NCI-H1048 (cell line): Measurements from ENCODE around the gene KCNS1.

Experiments
- DNase-seq: peaks from one replicate; lab custom pipeline; 2025; lab: John Stamatoyannopoulos, UW

The KCNS1 gene

GRCh38 chr20:45105317-45105716 lies 4.4 kb upstream of the KCNS1 start:
- DNase-seq: no peak

DNA sequence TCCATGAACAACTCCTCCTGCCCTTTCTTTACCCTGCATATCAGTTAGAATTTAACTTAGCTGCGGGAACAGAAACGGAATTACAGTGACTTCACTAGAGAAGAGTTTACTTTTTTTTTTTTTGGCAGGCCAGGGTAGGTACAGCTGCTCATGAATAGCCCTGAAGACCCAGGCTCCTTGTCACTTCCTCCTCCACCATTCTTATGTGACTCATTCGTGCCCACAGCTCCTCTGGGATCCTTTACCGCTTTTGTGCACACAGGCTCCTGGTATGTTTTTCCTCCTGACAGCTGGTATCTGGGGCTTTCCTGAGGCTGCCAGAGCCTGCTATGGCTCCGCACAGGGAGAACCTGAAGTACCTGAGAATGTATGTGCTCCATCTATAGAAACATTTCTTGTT lies 3.9 kb upstream of the KCNS1 start:
- DNase-seq: no peak

GRCh38 chr20:45103072-45103471 lies 2.1 kb upstream of the KCNS1 start:
- DNase-seq: no peak

DNA sequence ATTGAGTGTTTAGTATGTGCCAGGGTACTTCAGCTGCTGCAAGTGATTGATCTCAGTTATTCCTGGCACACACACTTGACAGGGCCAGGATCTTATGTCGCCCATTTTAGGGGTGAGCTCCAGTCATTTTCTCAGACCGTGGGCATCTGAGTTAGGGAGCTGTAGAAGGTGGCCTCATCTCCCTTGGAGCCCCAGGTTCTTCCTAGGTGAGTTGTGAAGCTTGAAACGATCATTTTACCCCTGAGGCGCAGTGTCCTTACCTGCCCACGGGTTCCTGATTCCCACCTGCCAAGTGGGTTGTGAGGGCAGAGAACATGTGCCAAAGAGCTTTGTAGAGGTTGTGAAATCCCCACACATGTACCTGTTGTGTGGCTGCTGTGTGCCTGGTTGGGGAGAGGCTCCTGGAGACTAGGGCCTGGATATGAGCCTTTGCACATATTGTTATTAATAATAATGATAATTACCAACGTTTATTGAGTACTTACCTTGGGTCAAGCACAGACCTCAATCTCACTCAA lies 465 bp upstream of the KCNS1 start:
- no peak for DNase-seq

DNA sequence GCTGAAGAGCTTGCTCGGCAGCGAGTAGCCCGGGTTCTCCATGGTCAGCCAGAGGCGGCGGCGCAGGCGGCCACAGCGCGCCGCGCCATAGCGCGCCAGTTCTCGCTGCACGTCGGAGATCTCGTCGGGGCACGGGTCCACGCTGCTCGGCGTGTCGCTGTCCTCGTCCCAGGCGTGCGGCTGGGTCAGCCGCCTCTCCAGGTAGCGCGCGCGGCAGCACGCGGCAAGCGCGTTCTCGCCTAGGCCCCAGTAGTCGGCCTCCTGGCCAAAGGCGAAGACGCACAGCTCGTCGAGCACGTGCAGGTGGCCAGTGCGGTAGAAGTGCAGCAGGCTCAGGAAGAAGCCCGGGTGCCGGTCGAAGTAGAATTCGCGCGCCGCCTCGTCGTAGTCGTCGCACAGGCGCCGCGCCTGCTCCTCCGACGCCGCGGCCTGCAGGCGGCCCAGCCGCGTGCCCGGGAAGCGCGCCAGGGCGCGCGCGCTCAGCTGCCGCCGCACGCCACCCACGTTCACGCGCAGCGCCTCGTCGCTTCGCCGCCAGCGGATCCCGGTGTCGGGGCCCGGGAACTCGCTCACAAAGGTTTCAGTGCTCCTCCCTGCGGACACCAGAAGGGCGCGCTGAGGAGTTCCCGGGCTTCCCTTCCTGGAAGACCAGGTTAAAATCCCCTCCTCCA lies 2.7 kb downstream of the KCNS1 start:
- no peak for DNase-seq

GRCh38 chr20:45097485-45098102 lies 3.3 kb downstream of the KCNS1 start:
- no peak for DNase-seq

DNA sequence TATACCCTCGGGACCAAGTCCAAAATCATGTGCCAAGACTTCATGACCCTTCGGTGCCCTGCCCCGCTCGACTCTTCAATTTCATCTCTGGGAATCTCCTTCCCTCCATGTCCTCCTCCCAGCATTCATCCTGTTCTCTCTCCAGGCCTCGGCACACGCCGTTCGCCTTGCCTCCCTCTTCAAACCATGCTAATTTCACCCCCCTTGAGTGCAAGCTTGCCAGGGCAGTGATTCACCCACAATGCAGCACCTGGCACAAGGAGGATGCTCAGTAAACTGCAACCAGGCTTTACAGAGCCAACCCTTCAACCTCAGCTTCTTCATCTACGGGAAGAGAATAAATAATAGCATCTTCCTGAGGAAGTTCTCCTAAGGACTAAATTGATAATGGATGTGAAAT lies 4.1 kb downstream of the KCNS1 start:
- no peak for DNase-seq

- no peak for DNase-seq
Observed at GRCh38 chr20:45095805-45096238, 5.1 kb downstream of the KCNS1 start.

DNA sequence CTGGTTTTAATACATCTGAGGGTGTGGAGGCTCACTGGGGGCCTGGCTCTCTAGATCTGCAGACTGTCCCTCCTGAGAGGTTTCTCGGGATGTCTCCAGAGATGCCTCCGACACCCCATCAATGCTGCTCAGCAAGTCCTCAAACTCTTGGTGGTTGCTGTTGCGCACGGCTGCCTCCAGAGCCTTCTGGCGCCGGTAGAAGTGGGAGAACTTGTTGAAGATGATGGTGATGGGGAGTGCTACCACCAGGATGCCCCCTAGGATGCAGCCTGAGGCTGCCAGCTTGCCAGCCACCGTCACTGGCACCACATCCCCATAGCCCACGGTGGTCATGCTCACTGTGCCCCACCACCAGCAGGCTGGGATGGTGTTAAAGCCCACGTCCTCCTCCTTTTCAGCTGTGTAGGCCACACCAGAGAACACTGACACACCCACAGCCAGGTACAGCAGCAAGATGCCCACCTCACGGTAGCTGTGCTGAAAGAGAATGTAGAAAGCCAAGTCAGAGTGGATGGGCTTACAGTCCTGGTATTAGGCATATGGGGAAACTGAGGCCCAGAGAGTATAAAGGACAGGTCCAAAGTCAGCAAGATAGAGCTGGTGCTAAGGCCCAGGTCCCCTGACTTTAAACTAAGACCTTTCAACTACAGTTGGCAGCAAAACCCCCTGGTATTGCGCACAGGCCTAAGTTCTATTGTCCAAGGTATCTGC lies 5.9 kb downstream of the KCNS1 start:
- no peak for DNase-seq

DNA sequence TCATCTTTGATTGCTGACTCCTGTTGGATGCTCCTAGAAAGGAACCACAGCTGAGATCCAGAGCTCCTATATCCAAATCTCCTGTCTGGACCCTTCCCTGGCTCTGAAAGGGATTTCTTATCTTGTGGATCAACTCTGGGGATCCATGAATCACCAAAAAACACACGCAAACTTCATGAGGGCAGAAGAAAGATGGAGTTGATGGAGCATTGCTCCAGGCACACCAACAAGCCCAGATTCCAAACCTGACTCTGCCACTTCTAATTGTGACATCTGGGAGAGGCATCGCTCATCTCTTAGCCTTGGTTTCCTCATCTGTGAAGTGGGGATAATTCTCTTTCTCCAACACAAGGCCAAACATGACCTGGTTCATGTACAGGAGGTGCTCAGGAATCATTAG lies 6.7 kb downstream of the KCNS1 start:
- no peak for DNase-seq

DNA sequence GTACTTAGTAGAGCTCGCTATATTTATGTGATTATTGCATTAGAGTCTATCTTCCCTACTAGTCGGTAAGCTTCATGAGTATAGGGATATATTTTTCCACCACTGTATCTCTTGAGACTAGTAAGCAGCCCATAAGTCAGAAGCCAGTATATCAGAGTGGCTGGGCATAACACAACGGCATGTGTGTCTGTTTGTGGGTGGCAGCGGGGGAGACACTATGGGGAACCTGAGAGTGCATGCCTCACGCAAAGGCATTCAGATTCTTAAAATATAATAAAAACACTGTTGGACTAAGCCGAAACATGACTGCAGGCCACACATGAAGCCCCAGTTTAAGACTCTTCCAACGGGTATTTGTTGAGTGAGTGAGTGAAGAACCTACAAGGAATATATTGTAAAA lies 8.0 kb downstream of the KCNS1 start:
- no peak for DNase-seq

- no peak for DNase-seq
Observed at GRCh38 chr20:45091366-45091765, 9.6 kb downstream of the KCNS1 start.

- no peak for DNase-seq
Observed at GRCh38 chr20:45090481-45090880, 10.4 kb downstream of the KCNS1 start.

DNA sequence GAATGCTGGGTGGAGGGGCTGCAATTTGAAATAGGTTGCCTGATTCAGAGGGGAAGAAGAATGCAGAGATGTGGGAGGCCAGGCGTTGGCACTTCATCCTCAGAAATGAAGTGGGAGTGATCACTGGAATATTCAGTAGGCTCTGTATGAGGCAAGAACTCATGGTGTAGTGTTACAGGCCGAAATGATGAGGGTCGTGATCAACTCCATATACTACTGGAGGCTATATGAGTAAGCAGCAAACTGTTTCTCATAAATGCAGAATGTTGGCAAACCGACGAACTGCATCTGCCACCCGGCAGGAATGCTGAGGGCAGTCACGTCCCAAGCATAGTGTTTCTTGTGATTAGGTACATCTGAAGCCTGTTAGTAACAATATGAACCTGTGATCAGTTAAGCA lies 12.7 kb downstream of the KCNS1 start:
- DNase-seq: no peak

GRCh38 chr20:45087814-45088213 lies 13.1 kb downstream of the KCNS1 start:
- DNase-seq: no peak

GRCh38 chr20:45087097-45087790 lies 13.7 kb downstream of the KCNS1 start:
- DNase-seq: no peak

DNA sequence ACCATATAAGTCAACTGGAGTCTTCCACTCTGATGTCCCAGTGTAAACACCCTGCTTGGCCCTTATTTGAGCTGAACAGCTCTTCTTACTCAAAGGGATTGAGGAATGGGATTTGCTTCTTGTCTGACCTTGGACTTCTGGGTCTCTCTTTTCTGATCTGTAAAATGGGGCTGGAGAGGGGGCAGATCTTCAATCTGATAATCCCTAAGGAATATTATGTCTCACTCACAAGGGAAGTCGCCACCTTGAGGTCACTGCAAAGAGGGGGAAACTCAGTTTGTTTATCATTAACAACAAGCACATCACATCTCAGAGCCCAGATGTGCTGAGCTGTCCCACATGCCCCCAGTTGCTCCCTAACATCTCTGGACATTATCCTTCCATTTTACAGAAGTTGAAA lies 15.1 kb downstream of the KCNS1 start:
- DNase-seq: no peak

GRCh38 chr20:45085289-45085688 lies 15.6 kb downstream of the KCNS1 start:
- no peak for DNase-seq

GRCh38 chr20:45083127-45083526 lies 17.8 kb downstream of the KCNS1 start:
- no peak for DNase-seq

DNA sequence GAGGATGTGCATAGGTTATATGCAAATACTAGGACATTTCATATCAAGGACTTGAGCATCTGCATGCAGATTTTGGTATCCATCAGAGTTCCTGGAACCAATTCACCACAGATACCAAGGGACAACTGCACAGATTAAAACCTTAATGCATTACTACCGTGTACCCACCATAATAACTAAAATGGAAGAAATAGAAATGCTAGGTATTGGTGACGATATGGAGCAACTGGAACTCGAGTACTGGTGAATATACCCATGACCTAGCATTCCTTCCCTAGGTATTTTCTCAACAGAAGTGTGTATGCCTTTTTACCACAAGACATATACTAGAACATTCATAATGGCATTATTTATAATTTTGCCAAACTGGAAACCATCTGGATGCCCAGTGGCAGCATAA lies 18.5 kb downstream of the KCNS1 start:
- DNase-seq: no peak

GRCh38 chr20:45080867-45081624 lies 19.9 kb downstream of the KCNS1 start:
- DNase-seq: no peak

DNA sequence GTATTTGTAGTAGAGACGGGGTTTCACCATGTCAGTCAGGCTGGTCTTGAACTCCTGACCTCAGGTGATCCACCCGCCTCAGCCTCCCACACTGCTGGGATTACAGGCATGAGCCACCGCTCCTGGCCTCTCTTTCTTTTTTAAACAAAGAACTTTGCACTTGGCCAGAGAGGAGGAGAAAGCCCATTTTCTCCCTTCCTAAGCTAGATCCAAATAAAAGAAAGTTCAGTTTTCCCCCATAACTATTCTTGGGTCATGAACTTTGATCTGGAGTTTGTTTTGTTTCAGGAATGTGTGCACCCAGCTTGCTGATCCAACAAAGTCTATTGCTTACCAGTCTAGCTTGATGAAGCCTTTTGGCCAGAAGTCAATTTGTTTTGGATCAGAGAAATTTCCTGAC lies 23.4 kb downstream of the KCNS1 start:
- no peak for DNase-seq
